CD4-positive, alpha-beta T cell (primary cell): ENCODE results near the gene DTWD1. TPM values are rescaled to one million over a fixed set of nuclear protein-coding genes. Genes with fewer than 3 reads are reported as not detected.
"Not testable (repeated sequence)": the region's sequence is repeated elsewhere in the genome, so short reads cannot be mapped to it uniquely, and the experiment has no call there.

Experiments
- ATAC-seq: fragments of 200-7000 bp; cut with Tn5 transposase; one replicate; pipeline ENCODE4 v1.10.0; 2022; ENCODE audit warnings: mild to moderate bottlenecking; ENCODE audit not compliant: poor library complexity
- CTCF ChIA-PET: fragments of 350-600 bp; sonication (Branson Sonifier 250); formaldehyde crosslinking; loops from one replicate; lab custom pipeline; 2021; ENCODE audit warnings: antibody characterized with exemption, inconsistent platforms; lab: Charles Lee
- POLR2A ChIA-PET: fragments of 350-600 bp; sonication (Branson Sonifier 250); formaldehyde crosslinking; loops from one replicate; lab custom pipeline; 2021; ENCODE audit warnings: antibody characterized with exemption, inconsistent platforms; lab: Charles Lee
- DNase-seq, 14 experiments: peaks; one replicate each; pipeline ENCODE4 v3.0.0-alpha.2; 2013 to 2020; ENCODE audit warnings: mixed read lengths in 2 of 14
- H3K27ac ChIP-seq, 2 donors: one replicate each; pipeline versions ENCODE4 v1.5.1 to v1.7.0; 2013; ENCODE audit warnings: low read length in 2 of 2, low read depth in 1 of 2, mild to moderate bottlenecking in 1 of 2
- H3K27me3 ChIP-seq, 2 experiments: 1 replicate in 1 of 2; 2 replicates in 1 of 2; pipeline versions ENCODE4 v1.6.1 to v1.7.0; 2013; ENCODE audit warnings: low read length in 2 of 2, control low read depth in 1 of 2, mild to moderate bottlenecking in 1 of 2, moderate library complexity in 1 of 2; ENCODE audit not compliant: insufficient read depth in 2 of 2, control insufficient read depth in 1 of 2
- H3K36me3 ChIP-seq: one replicate; pipeline ENCODE4 v1.6.1; 2013; ENCODE audit warnings: low read length, control low read depth; ENCODE audit not compliant: insufficient read depth
- H3K4me1 ChIP-seq: one replicate; pipeline ENCODE4 v1.6.1; 2013; ENCODE audit warnings: low read length, control low read depth; ENCODE audit not compliant: insufficient read depth
- H3K4me3 ChIP-seq: one replicate; pipeline ENCODE4 v1.5.1; 2013; ENCODE audit warnings: mild to moderate bottlenecking, low read length, moderate library complexity
- H3K9me3 ChIP-seq, 2 experiments: 1 replicate in 1 of 2; 2 replicates in 1 of 2; pipeline versions ENCODE4 v1.6.1 to v1.7.0; 2013; ENCODE audit warnings: low read length in 2 of 2, mild to moderate bottlenecking in 2 of 2, control low read depth in 1 of 2, moderate library complexity in 1 of 2; ENCODE audit not compliant: control insufficient read depth in 1 of 2, insufficient read depth in 1 of 2
- H3K27ac Mint-ChIP-seq: one replicate; pipeline ENCODE4 v1.8.0; 2020; ENCODE audit warnings: mixed read lengths
- H3K27me3 Mint-ChIP-seq: one replicate; pipeline ENCODE4 v1.8.0; 2021; ENCODE audit warnings: mixed read lengths
- H3K36me3 Mint-ChIP-seq: one replicate; pipeline ENCODE4 v1.8.0; 2021; ENCODE audit warnings: low read depth, mixed read lengths
- H3K4me1 Mint-ChIP-seq: one replicate; pipeline ENCODE4 v1.8.0; 2021; ENCODE audit warnings: low read depth, mixed read lengths
- H3K4me3 Mint-ChIP-seq: one replicate; pipeline ENCODE4 v1.8.0; 2020; ENCODE audit warnings: mild to moderate bottlenecking, mixed read lengths
- H3K9me3 Mint-ChIP-seq: one replicate; pipeline ENCODE4 v1.8.0; 2020; ENCODE audit warnings: mixed read lengths
- intact Hi-C, 2 experiments: fragments of 100-400 bp; cut with DNase I in 1 of 2; cut with micrococcal nuclease in 1 of 2; formaldehyde crosslinking; loops; one replicate each; pipeline versions ENCODE4 v1.15.1 to v1.9.0; 2023 to 2025; cut with DNase I, micrococcal nuclease
- total RNA-seq, 174 experiments: library from RNA in 2 of 174; stranded (reverse) in 2 of 174; gene quantifications; one replicate each; pipeline ENCODE4 v1.2.3 and lab custom pipeline; 2021 to 2026
- TF ChIP-seq, protein P1 (sequence below): fragments of 200-600 bp; IDR thresholded peaks from one replicate; pipeline ENCODE4 v1.8.0; 2022; ENCODE audit warnings: antibody characterized with exemption, mild to moderate bottlenecking

Gene DTWD1
- total RNA-seq, 2 experiments from 2014 or later = 10.1 to 10.2 TPM

DNA sequence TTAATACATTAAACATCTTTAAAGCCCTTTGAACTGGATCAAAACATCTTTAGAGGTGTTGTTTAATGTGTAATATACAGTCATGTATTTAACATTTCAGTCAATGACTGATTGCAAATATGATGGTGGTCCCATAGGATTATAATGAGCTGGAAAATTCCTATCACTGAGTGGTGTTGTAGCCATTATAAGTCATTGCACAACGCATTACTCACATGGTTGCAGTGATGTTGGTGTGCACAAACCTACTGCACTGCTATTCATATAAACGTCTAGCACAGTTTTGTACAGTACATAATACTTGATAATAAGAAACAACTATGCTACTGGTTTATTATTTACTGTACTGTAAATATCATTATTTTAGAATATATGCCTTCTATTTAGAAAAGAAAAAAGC lies 75.6 kb downstream of the DTWD1 start:
- CTCF ChIA-PET = interaction anchor here (0.7 kb wide), 1 partner anchor 26 kb away, joined by 3 read pairs; no protein-coding TSS in a partner anchor
- intact Hi-C loops = no loop called here
- no peak overlapping the region for H3K4me3 Mint-ChIP-seq
- H3K9me3 Mint-ChIP-seq = no peaks in the 10 kb centered on the region
- no peaks in the 10 kb centered on the region for H3K9me3 ChIP-seq
- H3K27ac Mint-ChIP-seq = no peak overlapping the region
- DNase-seq (no peak), ATAC-seq (no peak)
- no peaks in the 10 kb centered on the region for H3K4me1 Mint-ChIP-seq
- no peaks in the 10 kb centered on the region for H3K27me3 Mint-ChIP-seq
- TF ChIP-seq, protein P1, sequence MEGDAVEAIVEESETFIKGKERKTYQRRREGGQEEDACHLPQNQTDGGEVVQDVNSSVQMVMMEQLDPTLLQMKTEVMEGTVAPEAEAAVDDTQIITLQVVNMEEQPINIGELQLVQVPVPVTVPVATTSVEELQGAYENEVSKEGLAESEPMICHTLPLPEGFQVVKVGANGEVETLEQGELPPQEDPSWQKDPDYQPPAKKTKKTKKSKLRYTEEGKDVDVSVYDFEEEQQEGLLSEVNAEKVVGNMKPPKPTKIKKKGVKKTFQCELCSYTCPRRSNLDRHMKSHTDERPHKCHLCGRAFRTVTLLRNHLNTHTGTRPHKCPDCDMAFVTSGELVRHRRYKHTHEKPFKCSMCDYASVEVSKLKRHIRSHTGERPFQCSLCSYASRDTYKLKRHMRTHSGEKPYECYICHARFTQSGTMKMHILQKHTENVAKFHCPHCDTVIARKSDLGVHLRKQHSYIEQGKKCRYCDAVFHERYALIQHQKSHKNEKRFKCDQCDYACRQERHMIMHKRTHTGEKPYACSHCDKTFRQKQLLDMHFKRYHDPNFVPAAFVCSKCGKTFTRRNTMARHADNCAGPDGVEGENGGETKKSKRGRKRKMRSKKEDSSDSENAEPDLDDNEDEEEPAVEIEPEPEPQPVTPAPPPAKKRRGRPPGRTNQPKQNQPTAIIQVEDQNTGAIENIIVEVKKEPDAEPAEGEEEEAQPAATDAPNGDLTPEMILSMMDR = no peak
- no peaks in the 10 kb centered on the region for H3K4me1 ChIP-seq
- no peaks in the 10 kb centered on the region for H3K36me3 ChIP-seq
- no peak overlapping the region for H3K27ac ChIP-seq
- no peak overlapping the region for H3K4me3 ChIP-seq
- POLR2A ChIA-PET = no interaction called here
- no peaks in the 10 kb centered on the region for H3K36me3 Mint-ChIP-seq
- H3K27me3 ChIP-seq = no peaks in the 10 kb centered on the region

DNA sequence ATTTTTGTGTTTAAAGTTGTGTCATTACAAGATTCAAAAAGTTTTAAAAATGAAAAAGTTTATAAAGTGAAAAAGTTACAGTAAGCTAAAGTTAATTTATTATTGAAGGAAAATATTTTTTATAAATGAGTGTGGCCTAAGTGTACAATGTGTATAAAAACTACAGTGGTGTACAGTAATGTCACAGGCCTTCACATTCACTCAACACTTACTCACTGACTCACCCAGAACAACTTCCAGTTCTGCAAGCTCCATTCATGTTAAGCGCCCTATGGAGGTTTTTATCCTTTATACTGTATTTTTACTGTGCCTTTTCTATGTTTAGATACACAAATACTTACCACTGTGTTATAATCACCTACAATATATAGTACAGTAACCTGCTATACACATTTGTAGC lies 76.3 kb downstream of the DTWD1 start:
- Mint-ChIP-seq H3K36me3 (no peaks in the 10 kb centered on the region), H3K4me3 (no peak overlapping the region), H3K4me1 (no peaks in the 10 kb centered on the region), H3K27ac (no peak overlapping the region), H3K9me3 (no peaks in the 10 kb centered on the region), H3K27me3 (no peaks in the 10 kb centered on the region)
- ChIA-PET POLR2A (no interaction called here), CTCF (interaction anchor here (0.7 kb wide), 1 partner anchor 26 kb away, joined by 3 read pairs; no protein-coding TSS in a partner anchor)
- no peaks in the 10 kb centered on the region for H3K9me3 ChIP-seq
- no peaks in the 10 kb centered on the region for H3K27me3 ChIP-seq
- TF ChIP-seq, protein P1 = no peak
- H3K27ac ChIP-seq = no peak overlapping the region
- no peak for DNase-seq
- no peaks in the 10 kb centered on the region for H3K36me3 ChIP-seq
- no peak overlapping the region for H3K4me3 ChIP-seq
- H3K4me1 ChIP-seq = no peaks in the 10 kb centered on the region
- intact Hi-C loops = no loop called here
- ATAC-seq = no peak

DNA sequence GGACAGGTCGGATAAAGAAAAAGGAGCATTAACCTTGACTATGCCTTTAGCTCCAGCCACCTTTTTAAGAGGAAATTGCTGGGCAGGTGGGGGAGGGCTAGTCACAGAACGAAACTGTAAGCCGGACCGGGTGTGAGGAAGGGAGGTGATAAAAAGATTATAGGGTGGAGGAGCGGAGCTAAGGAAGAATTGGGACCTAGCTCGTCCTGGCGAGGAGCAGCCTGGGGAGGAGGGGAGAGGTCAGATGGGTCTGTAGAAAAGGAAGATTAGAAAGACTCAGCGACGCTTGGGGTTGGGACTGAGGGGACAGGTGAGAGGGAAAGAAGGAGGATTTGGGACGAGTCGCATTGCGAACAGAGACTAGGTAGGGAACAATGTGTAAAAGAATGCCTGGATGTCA lies 82.1 kb downstream of the DTWD1 start:
- H3K4me1 ChIP-seq, H3K36me3 ChIP-seq, H3K27me3 ChIP-seq, ATAC-seq, H3K27me3 Mint-ChIP-seq, H3K36me3 Mint-ChIP-seq, H3K27ac ChIP-seq, H3K9me3 Mint-ChIP-seq, H3K27ac Mint-ChIP-seq, intact Hi-C loops, DNase-seq, H3K9me3 ChIP-seq, POLR2A ChIA-PET, H3K4me1 Mint-ChIP-seq, H3K4me3 ChIP-seq, CTCF ChIA-PET, H3K4me3 Mint-ChIP-seq: not testable (repeated sequence)

Other genes starting within 250 kb of the DTWD1 start
- not detected for gene FGF7, start 197.8 kb upstream of the DTWD1 start, total RNA-seq
- 1 to 10 TPM; 3.0 to 4.4 TPM for gene FAM227B, start 230 bp upstream of the DTWD1 start, total RNA-seq